ENCODE results near the gene TUBA4B.

The TUBA4B gene

GRCh38 chr2:219207884-219208740 is 44.9 kb upstream of the TUBA4B start:
- DNase-seq (ENCODE audit: extremely low read depth, low read depth): no peak
- peak overlapping the region; percentile 52 for H3K4me3 ChIP-seq (replicated peaks; ENCODE audit: low read depth, low read length)
- TF ChIP-seq CTCF (IDR thresholded peaks at IDR 0.05; ENCODE audit: low read depth, low read length, missing control alignments): no peak

GRCh38 chr2:219209236-219210195 is 43.5 kb upstream of the TUBA4B start:
- no peak for TF ChIP-seq CTCF (IDR thresholded peaks at IDR 0.05; ENCODE audit: low read depth, low read length, missing control alignments)
- no peak for DNase-seq (ENCODE audit: extremely low read depth, low read depth)

GRCh38 chr2:219210196-219210885 is 42.7 kb upstream of the TUBA4B start:
- DNase-seq (ENCODE audit: extremely low read depth, low read depth): no peak
- no peak overlapping the region for H3K4me3 ChIP-seq (replicated peaks; ENCODE audit: low read depth, low read length)
- no peak for TF ChIP-seq CTCF (IDR thresholded peaks at IDR 0.05; ENCODE audit: low read depth, low read length, missing control alignments)

More at GRCh38 chr2:219209236-219210195, 43.5 kb upstream of the TUBA4B start:
- no peak overlapping the region for H3K4me3 ChIP-seq (replicated peaks; ENCODE audit: low read depth, low read length)

- DNase-seq (ENCODE audit: extremely low read depth, low read depth): no peak
- H3K4me3 ChIP-seq (replicated peaks; ENCODE audit: low read depth, low read length): no peak overlapping the region
- no peak for TF ChIP-seq CTCF (IDR thresholded peaks at IDR 0.05; ENCODE audit: low read depth, low read length, missing control alignments)
Observed at GRCh38 chr2:219210886-219211362, 42.1 kb upstream of the TUBA4B start.

GRCh38 chr2:219213026-219213415 is 40.0 kb upstream of the TUBA4B start:
- DNase-seq (ENCODE audit: extremely low read depth, low read depth): no peak
- TF ChIP-seq CTCF (IDR thresholded peaks at IDR 0.05; ENCODE audit: low read depth, low read length, missing control alignments): no peak
- H3K4me3 ChIP-seq (replicated peaks; ENCODE audit: low read depth, low read length): no peak overlapping the region

- TF ChIP-seq CTCF (IDR thresholded peaks at IDR 0.05; ENCODE audit: low read depth, low read length, missing control alignments): no peak
- H3K4me3 ChIP-seq (replicated peaks; ENCODE audit: low read depth, low read length): no peak overlapping the region
- DNase-seq (ENCODE audit: extremely low read depth, low read depth): no peak
Observed at GRCh38 chr2:219213486-219214071, 39.5 kb upstream of the TUBA4B start.

All from HFF-Myc (cell line).